IMR-90 (cell line): ENCODE measurements around the gene TMOD1. TPM values are rescaled to one million over a fixed set of nuclear protein-coding genes. Genes with fewer than 3 reads are reported as not detected.

ENCODE experiments used
- ATAC-seq: fragments of 200-7000 bp; cut with Tn5 transposase; 2 replicates; pipeline ENCODE4 v1.9.1; 2020; ENCODE audit warnings: low read depth, mild to moderate bottlenecking, moderate library complexity
- BruUV-seq: library from RNA; stranded (reverse); fragments of 400-500 nt; replicated peaks from 2 replicates; lab custom pipeline; 2021; lab: Mats Ljungman, UMichigan
- CTCF ChIA-PET: fragments of 300-600 bp; formaldehyde crosslinking; extraction: SDS; loops from one replicate; lab custom pipeline; 2021; ENCODE audit warnings: antibody characterized with exemption; lab: Yijun Ruan, JAX
- POLR2A ChIA-PET: fragments of 300-600 bp; sonication (Branson Sonifier 250); formaldehyde crosslinking; loops from one replicate; lab custom pipeline; 2022; ENCODE audit warnings: antibody characterized with exemption; ENCODE audit not compliant: unreplicated experiment; lab: Charles Lee
- DNase-seq: peaks from one replicate; pipeline ENCODE4 v3.0.0; 2013
- H2AFZ ChIP-seq: replicated peaks from 2 replicates; pipeline ENCODE3; 2013; ENCODE audit warnings: low read length, mild to moderate bottlenecking; ENCODE audit not compliant: poor library complexity
- H2AK5ac ChIP-seq: 2 replicates; pipeline ENCODE4 v1.6.1; 2013; ENCODE audit warnings: low read depth, low read length, inconsistent platforms
- H2AK9ac ChIP-seq: replicated peaks from 2 replicates; pipeline ENCODE3; 2013; ENCODE audit warnings: mild to moderate bottlenecking, low read depth, low read length, moderate library complexity; ENCODE audit not compliant: poor library complexity
- H2BK120ac ChIP-seq: 2 replicates; pipeline ENCODE4 v1.6.1; 2013; ENCODE audit warnings: low read depth, low read length, inconsistent platforms
- H2BK15ac ChIP-seq: 3 replicates; pipeline ENCODE4 v1.6.1; 2013; ENCODE audit warnings: low read depth, low read length, inconsistent platforms
- H2BK20ac ChIP-seq: 2 replicates; pipeline ENCODE4 v1.6.1; 2013; ENCODE audit warnings: low read depth, mild to moderate bottlenecking, inconsistent platforms, low read length, moderate library complexity
- H2BK5ac ChIP-seq: 2 replicates; pipeline ENCODE4 v1.6.1; 2013; ENCODE audit warnings: mild to moderate bottlenecking, low read depth, low read length, inconsistent platforms; ENCODE audit not compliant: poor library complexity, severe bottlenecking
- H3K14ac ChIP-seq: replicated peaks from 2 replicates; pipeline ENCODE4 v1.6.1; 2013; ENCODE audit warnings: low read depth, low read length, inconsistent platforms
- H3K18ac ChIP-seq: 2 replicates; pipeline ENCODE4 v1.6.1; 2013; ENCODE audit warnings: low read depth, low read length, control low read depth
- H3K23ac ChIP-seq: 2 replicates; pipeline ENCODE4 v1.6.1; 2013; ENCODE audit warnings: low read depth, low read length, inconsistent platforms
- H3K27ac ChIP-seq: 2 replicates; pipeline ENCODE4 v1.5.1; 2013; ENCODE audit warnings: mild to moderate bottlenecking, control low read depth, low read length; ENCODE audit not compliant: insufficient read depth
- H3K27me3 ChIP-seq: 2 replicates; pipeline ENCODE4 v1.6.1; 2013; ENCODE audit warnings: low read length; ENCODE audit not compliant: control insufficient read depth, insufficient read depth
- H3K36me3 ChIP-seq: 2 replicates; pipeline ENCODE4 v1.6.1; 2013; ENCODE audit warnings: low read length, mixed read lengths; ENCODE audit not compliant: control insufficient read depth, insufficient read depth
- H3K4ac ChIP-seq: 2 replicates; pipeline ENCODE4 v1.6.1; 2013; ENCODE audit warnings: low read depth, low read length, inconsistent platforms
- H3K4me1 ChIP-seq: 2 replicates; pipeline ENCODE4 v1.6.1; 2013; ENCODE audit warnings: low read length, mixed read lengths; ENCODE audit not compliant: control insufficient read depth, insufficient read depth
- H3K4me2 ChIP-seq: 2 replicates; pipeline ENCODE4 v1.6.1; 2013; ENCODE audit warnings: low read depth, mild to moderate bottlenecking, control low read depth, low read length, moderate library complexity
- H3K4me3 ChIP-seq: 2 replicates; pipeline ENCODE4 v1.5.1; 2013; ENCODE audit warnings: low read depth, mild to moderate bottlenecking, control low read depth, low read length, moderate library complexity; ENCODE audit not compliant: insufficient read depth
- H3K56ac ChIP-seq: 2 replicates; pipeline ENCODE4 v1.6.1; 2013; ENCODE audit warnings: low read length, inconsistent platforms; ENCODE audit not compliant: insufficient read depth; ENCODE audit errors: extremely low read depth
- H3K79me1 ChIP-seq, 2 experiments: 2 replicates each; pipeline ENCODE4 v1.6.1; 2013; ENCODE audit warnings: low read length in 2 of 2, inconsistent platforms in 1 of 2, low read depth in 1 of 2
- H3K9ac ChIP-seq: 2 replicates; pipeline ENCODE4 v1.6.1; 2013; ENCODE audit warnings: low read depth, low read length, control low read depth
- H3K9me1 ChIP-seq: 2 replicates; pipeline ENCODE4 v1.6.1; 2013; ENCODE audit warnings: low read length, inconsistent platforms; ENCODE audit not compliant: insufficient read depth
- H3K9me3 ChIP-seq: 2 replicates; pipeline ENCODE4 v1.6.1; 2013; ENCODE audit warnings: low read length; ENCODE audit not compliant: control insufficient read depth, insufficient read depth
- H4K20me1 ChIP-seq: 2 replicates; pipeline ENCODE4 v1.6.1; 2013; ENCODE audit warnings: low read length, inconsistent platforms; ENCODE audit not compliant: insufficient read depth
- H4K5ac ChIP-seq: 2 replicates; pipeline ENCODE4 v1.6.1; 2013; ENCODE audit warnings: mild to moderate bottlenecking, low read depth, low read length, control low read depth
- H4K8ac ChIP-seq, 2 experiments: 2 replicates each; pipeline ENCODE4 v1.6.1; 2013; ENCODE audit warnings: low read depth in 2 of 2, low read length in 2 of 2, control low read depth in 1 of 2, inconsistent platforms in 1 of 2
- H4K91ac ChIP-seq: 2 replicates; pipeline ENCODE4 v1.6.1; 2013; ENCODE audit warnings: low read depth, low read length, inconsistent platforms; ENCODE audit not compliant: insufficient read depth
- BHLHE40 ChIP-seq: fragments of 150-350 bp; IDR thresholded peaks from 2 replicates; pipeline ENCODE4 v1.6.1; 2016; ENCODE audit warnings: mild to moderate bottlenecking, low read depth, low read length
- CEBPB ChIP-seq: IDR thresholded peaks from 2 replicates; pipeline ENCODE4 v1.6.1; 2012; ENCODE audit warnings: low read depth, low read length, improper control_type of control experiment
- CHD1 ChIP-seq: IDR thresholded peaks from 2 replicates; pipeline ENCODE4 v1.6.1; 2012; ENCODE audit warnings: low read depth, low read length, improper control_type of control experiment
- ELK1 ChIP-seq: fragments of 150-350 bp; IDR thresholded peaks from 2 replicates; pipeline ENCODE4 v1.6.1; 2016; ENCODE audit warnings: low read depth, mild to moderate bottlenecking, low read length, moderate library complexity, borderline replicate concordance
- FOS ChIP-seq: fragments of 150-350 bp; IDR thresholded peaks from 2 replicates; pipeline ENCODE4 v1.6.1; 2016; ENCODE audit warnings: low read depth, low read length
- MAFK ChIP-seq: IDR thresholded peaks from 2 replicates; pipeline ENCODE4 v1.6.1; 2012; ENCODE audit warnings: low read depth, low read length, improper control_type of control experiment
- MAZ ChIP-seq: IDR thresholded peaks from 2 replicates; pipeline ENCODE4 v1.6.1; 2012; ENCODE audit warnings: low read depth, mild to moderate bottlenecking, low read length, improper control_type of control experiment, moderate library complexity, borderline replicate concordance
- MXI1 ChIP-seq: IDR thresholded peaks from 2 replicates; pipeline ENCODE4 v1.6.1; 2012; ENCODE audit warnings: low read depth, mild to moderate bottlenecking, low read length, moderate library complexity, borderline replicate concordance
- NFE2L2 ChIP-seq: fragments of 150-350 bp; IDR thresholded peaks from 2 replicates; pipeline ENCODE4 v1.6.1; 2016; ENCODE audit warnings: low read depth, mild to moderate bottlenecking, low read length
- POLR2A ChIP-seq: IDR thresholded peaks from 2 replicates; pipeline ENCODE4 v1.6.1; 2012; ENCODE audit warnings: mild to moderate bottlenecking, low read depth, low read length
- RAD21 ChIP-seq: IDR thresholded peaks from 2 replicates; pipeline ENCODE4 v1.6.1; 2012; ENCODE audit warnings: low read length, improper control_type of control experiment
- RCOR1 ChIP-seq: IDR thresholded peaks from 2 replicates; pipeline ENCODE4 v1.6.1; 2012; ENCODE audit warnings: mild to moderate bottlenecking, low read length, improper control_type of control experiment; ENCODE audit not compliant: insufficient replicate concordance
- RFX5 ChIP-seq: IDR thresholded peaks from 2 replicates; pipeline ENCODE4 v1.8.0; 2012; ENCODE audit warnings: low read depth, mild to moderate bottlenecking, low read length, moderate library complexity
- SMC3 ChIP-seq: fragments of 150-350 bp; IDR thresholded peaks from 2 replicates; pipeline ENCODE4 v1.6.1; 2016; ENCODE audit warnings: low read depth, mild to moderate bottlenecking, antibody characterized with exemption, low read length, moderate library complexity
- USF2 ChIP-seq: fragments of 150-350 bp; IDR thresholded peaks from 2 replicates; pipeline ENCODE4 v1.6.1; 2017; ENCODE audit warnings: mild to moderate bottlenecking, antibody characterized with exemption, low read length, low read depth
- WGBS, 2 experiments: methylation state at CpG; one replicate each; pipeline versions ENCODE4 v1.1.5 to v1.1.7; 2013; ENCODE audit warnings: missing lambda C conversion rate in 2 of 2; ENCODE audit not compliant: insufficient read length in 1 of 2; ENCODE audit errors: extremely low coverage in 2 of 2; 5-methylcytosine and 5-hydroxymethylcytosine counted together
- dilution Hi-C: fragments of 300-500 bp; cut with HindIII; formaldehyde crosslinking; loops from one replicate; pipeline ENCODE4 v1.14.3; 2018; ENCODE audit warnings: low sequenced_read_pairs; ENCODE audit not compliant: unreplicated experiment
- in situ Hi-C: fragments of 300-500 bp; cut with MboI; formaldehyde crosslinking; loops from 3 replicates; pipeline ENCODE4 v1.14.3; 2019; ENCODE audit warnings: low sequenced_read_pairs, inconsistent platforms, mixed read lengths
- intact Hi-C: fragments of 100-400 bp; cut with micrococcal nuclease; formaldehyde crosslinking; loops from 2 replicates; pipeline ENCODE4 v1.10.0; 2022
- polyA plus RNA-seq, 3 experiments: library from polyadenylated mRNA; depleted of rRNA; stranded (reverse); fragments of >200 nt; gene quantifications; 2 replicates each; pipeline ENCODE4 v1.2.3, GENCODE V29; 2012; ENCODE audit warnings: low replicate concordance in 1 of 3
- total RNA-seq: library from RNA; depleted of rRNA; stranded (reverse); fragments of >200 nt; gene quantifications from 2 replicates; pipeline ENCODE4 v1.2.3, GENCODE V29; 2012

Gene TMOD1
- total and polyA plus RNA-seq, 2 of the 4 experiments (the other 2 are of a cell fraction): 0.18 to 0.38 TPM

GRCh38 chr9:97556721-97557605 is 55.5 kb downstream of the TMOD1 start:
- in situ Hi-C loops: no loop called here
- no peak for ATAC-seq
- CTCF ChIA-PET: no interaction called here

More at GRCh38 chr9:97556721-97557605, 55.5 kb downstream of the TMOD1 start:
- Histone ChIP-seq H2AFZ (no peak overlapping the region), H4K5ac (no peak overlapping the region), H3K4me2 (no peak overlapping the region), H3K23ac (no peak overlapping the region), H3K79me1 (no peaks in the 10 kb centered on the region), H4K8ac (no peak overlapping the region), H3K56ac (no peak overlapping the region), H3K4ac (no peak overlapping the region), H3K9me1 (peaks cover 1% of the 10 kb centered on the region; the same call in 1 of the 2 replicates), H4K20me1 (no peaks in the 10 kb centered on the region), H2BK20ac (no peak overlapping the region), H3K36me3 (no peaks in the 10 kb centered on the region), H2BK120ac (no peak overlapping the region), H2BK15ac (no peak overlapping the region), H2BK5ac (no peak overlapping the region), H3K27ac (no peak overlapping the region), H4K91ac (no peak overlapping the region), H3K9ac (no peak overlapping the region), H3K9me3 (no peaks in the 10 kb centered on the region), H3K27me3 (peaks cover 2% of the 10 kb centered on the region; the same call in 1 of the 2 replicates), H2AK9ac (no peak overlapping the region), H3K14ac (no peak overlapping the region), H3K18ac (no peak overlapping the region), H3K4me3 (no peak overlapping the region), H3K4me1 (no peaks in the 10 kb centered on the region), H2AK5ac (no peak overlapping the region)
- TF ChIP-seq SMC3 (no peak), POLR2A (no peak), MAFK (no peak), RCOR1 (no peak), BHLHE40 (no peak), RFX5 (no peak), USF2 (no peak), CHD1 (no peak), FOS (no peak), CEBPB (no peak), ELK1 (no peak), NFE2L2 (no peak), MXI1 (no peak), RAD21 (no peak), MAZ (no peak)
- intact Hi-C loops: no loop called here
- WGBS, 2 experiments: 47% methylated on average over 2 of the region's 15 CpGs; no CpG with 5 or more reads in 1 of the 2 experiments
- no TSS peak for BruUV-seq
- no peak for DNase-seq
- dilution Hi-C loops: no loop called here
- POLR2A ChIA-PET: no interaction called here
